A673 (cell line): ENCODE data around the gene HDDC3. TPM values are rescaled to one million over a fixed set of nuclear protein-coding genes. Genes with fewer than 3 reads are reported as not detected.

Experiments
- BruUV-seq: library from RNA; stranded (reverse); fragments of 400-500 nt; replicated peaks from 2 replicates; lab custom pipeline; 2021; lab: Mats Ljungman, UMichigan
- CTCF ChIA-PET: fragments of 300-600 bp; sonication (Branson Sonifier 250); formaldehyde crosslinking; loops from one replicate; lab custom pipeline; 2022; ENCODE audit warnings: antibody characterized with exemption; lab: Charles Lee
- POLR2A ChIA-PET: fragments of 300-600 bp; sonication (Branson Sonifier 250); formaldehyde crosslinking; loops from one replicate; lab custom pipeline; 2022; ENCODE audit warnings: antibody characterized with exemption; ENCODE audit not compliant: low non-redundant PET; lab: Charles Lee
- DNase-seq: peaks from one replicate; pipeline ENCODE4 v3.0.0-alpha.2; 2015; ENCODE audit warnings: low spot score
- H3K27ac ChIP-seq: fragments of 200-600 bp; sonication (generic); 2 replicates; pipeline ENCODE4 v1.5.1; 2016; ENCODE audit warnings: mixed run types, low read depth, mild to moderate bottlenecking, mixed read lengths, antibody characterized with exemption, low read length; ENCODE audit not compliant: poor library complexity, severe bottlenecking
- H3K27me3 ChIP-seq: fragments of 200-600 bp; sonication (generic); replicated peaks from 2 replicates; pipeline ENCODE4 v1.6.1; 2017; ENCODE audit warnings: mixed run types, low read depth, mild to moderate bottlenecking, mixed read lengths, antibody characterized with exemption, low read length; ENCODE audit not compliant: insufficient read depth, poor library complexity
- H3K36me3 ChIP-seq: fragments of 200-600 bp; sonication (generic); 2 replicates; pipeline ENCODE4 v1.6.1; 2016; ENCODE audit warnings: mixed run types, mild to moderate bottlenecking, mixed read lengths, antibody characterized with exemption, low read length; ENCODE audit not compliant: insufficient read depth, poor library complexity, severe bottlenecking
- H3K4me1 ChIP-seq: fragments of 200-600 bp; sonication (generic); 2 replicates; pipeline ENCODE4 v1.6.1; 2017; ENCODE audit warnings: mixed run types, mild to moderate bottlenecking, mixed read lengths, antibody characterized with exemption, low read length; ENCODE audit not compliant: insufficient read depth, poor library complexity, severe bottlenecking
- H3K4me3 ChIP-seq: fragments of 200-600 bp; sonication (generic); 2 replicates; pipeline ENCODE4 v1.5.1; 2016; ENCODE audit warnings: low read depth, mixed run types, mild to moderate bottlenecking, mixed read lengths, low read length; ENCODE audit not compliant: poor library complexity, severe bottlenecking
- H3K9me3 ChIP-seq: fragments of 200-600 bp; sonication (generic); 2 replicates; pipeline ENCODE4 v1.6.1; 2016; ENCODE audit warnings: mixed run types, low read depth, mild to moderate bottlenecking, mixed read lengths, antibody characterized with exemption, low read length; ENCODE audit not compliant: poor library complexity, severe bottlenecking
- EZH2 ChIP-seq: fragments of 200-600 bp; sonication (generic); IDR thresholded peaks from 2 replicates; pipeline ENCODE4 v1.6.1; 2017; ENCODE audit warnings: borderline replicate concordance, low read depth, mild to moderate bottlenecking, mixed read lengths, antibody characterized with exemption, low read length; ENCODE audit not compliant: poor library complexity, severe bottlenecking
- intact Hi-C: fragments of 100-400 bp; cut with micrococcal nuclease; formaldehyde crosslinking; loops from one replicate; pipeline ENCODE4 v1.10.0; 2022; ENCODE audit not compliant: unreplicated experiment
- total RNA-seq: library from RNA; stranded (reverse); gene quantifications from 2 replicates; pipeline ENCODE4 v1.2.3, GENCODE V29; 2021
- TF ChIP-seq, protein P1 (sequence below): fragments of 300-800, 200-600 bp; sonication (generic); conservative IDR thresholded peaks from 2 replicates; pipeline ENCODE4 v1.5.1; 2017; ENCODE audit warnings: low read depth, mild to moderate bottlenecking, antibody characterized with exemption, low read length, moderate library complexity, mixed read lengths

The HDDC3 gene
- total RNA-seq, 1 experiment from 2014 or later: 23.9 TPM

DNA sequence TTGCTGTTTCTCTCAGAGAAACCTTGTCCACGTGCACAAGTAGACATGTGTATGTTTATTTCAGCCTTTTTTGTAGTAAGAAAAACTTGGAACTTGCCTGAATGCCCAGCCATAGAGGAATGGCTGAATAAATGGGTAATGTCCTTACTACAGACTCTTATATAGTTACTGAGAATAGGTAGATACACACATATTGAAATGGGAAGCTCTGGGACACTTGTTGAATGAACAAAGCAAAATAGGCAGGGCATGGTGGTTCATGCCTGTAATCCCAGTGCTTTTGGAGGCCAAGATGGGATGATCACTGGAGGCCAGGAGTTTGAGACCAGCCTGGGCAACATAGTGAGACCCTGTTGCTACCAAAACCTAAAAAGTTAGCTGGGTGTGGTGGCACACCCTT is 4.5 kb upstream of the HDDC3 start:
- Histone ChIP-seq H3K27me3 (no peaks in the 10 kb centered on the region), H3K27ac (no peak overlapping the region), H3K9me3 (no peaks in the 10 kb centered on the region), H3K4me1 (peaks cover 16% of the 10 kb centered on the region), H3K36me3 (peaks cover 28% of the 10 kb centered on the region), H3K4me3 (peak overlapping the region; percentile 71)
- TF ChIP-seq, protein P1, sequence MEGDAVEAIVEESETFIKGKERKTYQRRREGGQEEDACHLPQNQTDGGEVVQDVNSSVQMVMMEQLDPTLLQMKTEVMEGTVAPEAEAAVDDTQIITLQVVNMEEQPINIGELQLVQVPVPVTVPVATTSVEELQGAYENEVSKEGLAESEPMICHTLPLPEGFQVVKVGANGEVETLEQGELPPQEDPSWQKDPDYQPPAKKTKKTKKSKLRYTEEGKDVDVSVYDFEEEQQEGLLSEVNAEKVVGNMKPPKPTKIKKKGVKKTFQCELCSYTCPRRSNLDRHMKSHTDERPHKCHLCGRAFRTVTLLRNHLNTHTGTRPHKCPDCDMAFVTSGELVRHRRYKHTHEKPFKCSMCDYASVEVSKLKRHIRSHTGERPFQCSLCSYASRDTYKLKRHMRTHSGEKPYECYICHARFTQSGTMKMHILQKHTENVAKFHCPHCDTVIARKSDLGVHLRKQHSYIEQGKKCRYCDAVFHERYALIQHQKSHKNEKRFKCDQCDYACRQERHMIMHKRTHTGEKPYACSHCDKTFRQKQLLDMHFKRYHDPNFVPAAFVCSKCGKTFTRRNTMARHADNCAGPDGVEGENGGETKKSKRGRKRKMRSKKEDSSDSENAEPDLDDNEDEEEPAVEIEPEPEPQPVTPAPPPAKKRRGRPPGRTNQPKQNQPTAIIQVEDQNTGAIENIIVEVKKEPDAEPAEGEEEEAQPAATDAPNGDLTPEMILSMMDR: no peak
- TF ChIP-seq EZH2: no peak
- intact Hi-C loops: loop anchor here (10.0 kb wide), 1 partner anchor 792 kb away; no protein-coding TSS in a partner anchor
- no TSS peak for BruUV-seq
- ChIA-PET POLR2A (interaction anchor here (0.5 kb wide), 1 partner anchor 16 kb away, joined by 6 read pairs; no protein-coding TSS in a partner anchor), CTCF (interaction anchor here (0.6 kb wide), 1 partner anchor 19 kb away, joined by 26 read pairs; no protein-coding TSS in a partner anchor)
- no peak for DNase-seq

- Histone ChIP-seq H3K27me3 (no peaks in the 10 kb centered on the region), H3K4me1 (peaks cover 25% of the 10 kb centered on the region), H3K4me3 (peak within 1 kb of the TSS; percentile 71), H3K9me3 (no peaks in the 10 kb centered on the region), H3K36me3 (peaks cover 17% of the 10 kb centered on the region), H3K27ac (peak within 1 kb of the TSS; percentile 82)
- intact Hi-C loops: loop anchor here (1.0 to 10.0 kb wide), 3 partner anchors 20 to 790 kb away; no protein-coding TSS in a partner anchor
- CTCF ChIA-PET: interaction anchor here (0.6 to 1.7 kb wide), 9 partner anchors 12 to 337 kb away, joined by 4 to 17 read pairs (median 7); no protein-coding TSS in a partner anchor
- POLR2A ChIA-PET: interaction anchor here (0.6 kb wide), 2 partner anchors 9 to 22 kb away, joined by 3 to 11 read pairs; no protein-coding TSS in a partner anchor
- DNase-seq: peak; percentile 94
- TF ChIP-seq, protein P1: no peak
- no peak for TF ChIP-seq EZH2
- no TSS peak for BruUV-seq
Observed at GRCh38 chr15:90934949-90935751, 2.8 kb upstream of the HDDC3 start, which contains the start of gene UNC45A. TSS of gene UNC45A (plus strand) at chr15:90935285. CDS start at chr15:90935325, 40 bp downstream.

GRCh38 chr15:90934256-90934948 is 2.1 kb upstream of the HDDC3 start:
- BruUV-seq: no TSS peak
- CTCF ChIA-PET: interaction anchor here (0.5 to 1.8 kb wide), 8 partner anchors 15 to 460 kb away, joined by 4 to 21 read pairs (median 7); partner anchors contain the start of gene RCCD1
- Histone ChIP-seq H3K27ac (peak overlapping the region; percentile 82), H3K4me3 (peak overlapping the region; percentile 71), H3K4me1 (peaks cover 25% of the 10 kb centered on the region), H3K36me3 (peaks cover 9% of the 10 kb centered on the region), H3K27me3 (no peaks in the 10 kb centered on the region), H3K9me3 (no peaks in the 10 kb centered on the region)
- POLR2A ChIA-PET: interaction anchor here (0.6 kb wide), 1 partner anchor 23 kb away, joined by 3 read pairs; no protein-coding TSS in a partner anchor
- TF ChIP-seq EZH2: no peak
- TF ChIP-seq, protein P1: peak; percentile 97
- DNase-seq: peak; percentile 91
- intact Hi-C loops: loop anchor here (5.0 to 10.0 kb wide), 2 partner anchors 287 to 790 kb away; no protein-coding TSS in a partner anchor
